Measurements from ENCODE around the gene WDFY4. TPM values are rescaled to one million over a fixed set of nuclear protein-coding genes. Genes with fewer than 3 reads are reported as not detected.

The WDFY4 gene
- total RNA-seq, 1 donor from 2014 or later = not detected

DNA sequence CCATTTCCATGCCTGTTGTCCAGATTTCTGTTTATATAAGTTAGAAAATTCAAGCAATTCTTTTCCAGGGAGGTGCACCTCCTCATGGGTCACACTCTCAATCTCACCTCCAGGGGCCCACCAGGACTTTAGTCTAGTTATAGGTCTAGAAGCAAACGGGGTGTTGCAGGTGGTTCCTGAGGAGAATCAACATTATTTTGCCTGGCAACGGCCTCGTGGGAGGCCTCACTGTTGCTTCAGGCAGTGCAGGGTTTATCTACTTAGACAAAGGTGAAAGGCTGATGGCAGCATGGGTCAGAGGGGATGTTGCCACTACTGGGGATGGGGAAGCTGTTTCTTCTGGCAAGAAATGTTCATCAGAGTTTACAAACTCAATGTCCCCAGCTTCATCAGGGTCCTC lies 311.7 kb downstream of the WDFY4 start:
- peaks cover 3% of the 10 kb centered on the region for H3K27me3 Mint-ChIP-seq (ENCODE audit: low read depth)

DNA sequence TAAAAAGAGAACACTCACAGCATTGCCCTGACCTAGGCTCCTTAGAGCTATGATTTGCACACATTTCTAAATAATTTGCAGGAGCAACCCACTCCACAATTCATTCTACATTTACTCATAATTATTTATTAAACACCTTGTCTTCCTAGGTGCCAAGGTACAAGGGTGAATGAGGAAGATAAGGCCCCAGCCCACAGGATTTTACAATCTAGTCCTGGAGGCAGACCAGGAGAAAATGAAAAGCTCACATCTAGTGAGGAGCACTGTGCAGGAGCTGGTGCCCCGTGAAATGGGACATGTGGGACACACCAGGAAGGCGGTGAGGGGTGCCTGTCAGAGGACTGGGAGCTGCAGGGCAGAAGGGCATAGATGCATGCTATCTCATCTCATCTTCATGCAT lies 314.7 kb downstream of the WDFY4 start:
- H3K4me1 Mint-ChIP-seq (ENCODE audit: low read depth) = no peaks in the 10 kb centered on the region
- H3K27ac Mint-ChIP-seq (ENCODE audit: unreplicated experiment) = no peak overlapping the region
- no peak for DNase-seq (ENCODE audit: low spot score)
- peaks cover 2% of the 10 kb centered on the region for H3K27me3 Mint-ChIP-seq (ENCODE audit: low read depth)
- no peak overlapping the region for H3K4me3 Mint-ChIP-seq (ENCODE audit: unreplicated experiment)
- TF ChIP-seq, protein P1, sequence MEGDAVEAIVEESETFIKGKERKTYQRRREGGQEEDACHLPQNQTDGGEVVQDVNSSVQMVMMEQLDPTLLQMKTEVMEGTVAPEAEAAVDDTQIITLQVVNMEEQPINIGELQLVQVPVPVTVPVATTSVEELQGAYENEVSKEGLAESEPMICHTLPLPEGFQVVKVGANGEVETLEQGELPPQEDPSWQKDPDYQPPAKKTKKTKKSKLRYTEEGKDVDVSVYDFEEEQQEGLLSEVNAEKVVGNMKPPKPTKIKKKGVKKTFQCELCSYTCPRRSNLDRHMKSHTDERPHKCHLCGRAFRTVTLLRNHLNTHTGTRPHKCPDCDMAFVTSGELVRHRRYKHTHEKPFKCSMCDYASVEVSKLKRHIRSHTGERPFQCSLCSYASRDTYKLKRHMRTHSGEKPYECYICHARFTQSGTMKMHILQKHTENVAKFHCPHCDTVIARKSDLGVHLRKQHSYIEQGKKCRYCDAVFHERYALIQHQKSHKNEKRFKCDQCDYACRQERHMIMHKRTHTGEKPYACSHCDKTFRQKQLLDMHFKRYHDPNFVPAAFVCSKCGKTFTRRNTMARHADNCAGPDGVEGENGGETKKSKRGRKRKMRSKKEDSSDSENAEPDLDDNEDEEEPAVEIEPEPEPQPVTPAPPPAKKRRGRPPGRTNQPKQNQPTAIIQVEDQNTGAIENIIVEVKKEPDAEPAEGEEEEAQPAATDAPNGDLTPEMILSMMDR (IDR thresholded peaks at IDR 0.05) = no peak
- H3K36me3 Mint-ChIP-seq (ENCODE audit: low read depth) = no peaks in the 10 kb centered on the region
- peaks cover 3% of the 10 kb centered on the region for H3K9me3 Mint-ChIP-seq (ENCODE audit: low read depth)

More for the DNA sequence above, 311.7 kb downstream of the WDFY4 start:
- no peak overlapping the region for H3K4me3 Mint-ChIP-seq (ENCODE audit: unreplicated experiment)
- H3K9me3 Mint-ChIP-seq (ENCODE audit: low read depth) = peaks cover 6% of the 10 kb centered on the region
- H3K4me1 Mint-ChIP-seq (ENCODE audit: low read depth) = no peaks in the 10 kb centered on the region
- TF ChIP-seq, protein P1 (IDR thresholded peaks at IDR 0.05) = no peak
- H3K27ac Mint-ChIP-seq (ENCODE audit: unreplicated experiment) = no peak overlapping the region
- DNase-seq (ENCODE audit: low spot score) = no peak
- no peaks in the 10 kb centered on the region for H3K36me3 Mint-ChIP-seq (ENCODE audit: low read depth)

DNA sequence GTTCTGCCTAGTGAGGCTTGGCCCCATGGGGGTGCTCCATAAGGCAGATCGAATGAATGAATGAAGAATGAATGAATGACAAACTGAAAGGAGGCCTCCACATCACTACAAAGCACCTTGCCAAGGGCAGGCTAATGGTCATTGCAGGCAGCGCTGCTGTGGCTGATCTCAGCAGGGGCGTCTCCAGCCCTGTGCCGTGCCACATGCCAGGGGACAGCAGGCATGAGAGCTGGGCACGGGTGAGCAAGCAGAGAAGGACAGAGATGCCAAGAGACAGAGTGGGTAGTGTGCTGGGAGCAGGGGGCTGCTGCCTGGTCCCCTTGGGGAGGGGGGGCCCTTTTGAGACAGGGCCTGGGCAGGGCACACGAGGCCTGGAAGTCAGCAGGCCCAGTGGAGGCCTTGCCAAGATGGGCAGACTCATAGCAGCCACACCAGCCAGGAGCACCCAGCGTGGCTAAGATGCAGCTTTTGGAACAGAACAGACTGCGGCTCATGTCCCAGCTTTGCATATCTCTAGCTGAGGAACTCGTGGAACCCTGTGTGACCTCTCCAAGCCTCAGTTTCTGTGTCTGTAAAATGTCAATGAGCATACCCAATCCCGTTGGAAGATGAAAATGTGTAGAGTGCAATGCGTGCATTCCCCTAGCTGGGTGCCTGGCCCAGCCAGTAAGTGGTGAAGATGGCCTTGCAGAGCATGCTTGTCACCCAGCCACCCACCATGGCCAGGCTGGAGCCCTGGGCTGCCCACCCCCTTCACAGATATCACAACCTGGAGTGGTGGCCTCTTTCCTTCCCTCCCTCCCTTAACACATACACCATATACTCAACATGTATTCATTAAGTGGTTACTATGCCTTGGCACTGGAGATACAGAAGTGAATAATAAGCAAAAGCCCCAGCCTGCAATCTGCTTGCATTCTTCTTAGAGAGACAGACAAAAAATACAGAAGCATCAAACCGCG lies 316.0 kb downstream of the WDFY4 start:
- no peak for DNase-seq (ENCODE audit: low spot score)
- TF ChIP-seq, protein P1 (IDR thresholded peaks at IDR 0.05) = no peak
- Mint-ChIP-seq H3K36me3 (ENCODE audit: low read depth) (no peaks in the 10 kb centered on the region), H3K4me1 (ENCODE audit: low read depth) (no peaks in the 10 kb centered on the region), H3K9me3 (ENCODE audit: low read depth) (peaks cover 3% of the 10 kb centered on the region), H3K27ac (ENCODE audit: unreplicated experiment) (no peak overlapping the region), H3K4me3 (ENCODE audit: unreplicated experiment) (no peak overlapping the region), H3K27me3 (ENCODE audit: low read depth) (peaks cover 2% of the 10 kb centered on the region)

DNA sequence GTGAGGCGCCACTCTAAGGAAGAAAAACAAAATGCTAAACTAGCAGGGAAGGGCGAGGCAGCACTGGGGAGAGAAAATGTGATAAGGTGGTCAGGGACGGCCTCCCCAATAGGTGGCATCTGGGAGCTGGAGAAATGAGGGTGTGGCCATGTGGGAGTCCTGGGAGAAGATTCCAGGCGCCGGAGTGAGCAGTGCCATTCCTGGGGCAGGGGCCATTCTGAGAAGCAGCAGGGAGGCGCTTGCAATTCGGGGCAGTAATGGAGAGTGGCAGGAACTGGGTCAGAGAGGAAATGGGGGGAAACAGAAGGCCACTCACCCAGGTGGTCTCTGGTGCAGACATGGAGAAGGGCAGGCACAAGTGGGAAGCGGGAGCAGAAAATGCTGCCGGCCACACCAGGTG lies 316.7 kb downstream of the WDFY4 start:
- TF ChIP-seq, protein P1 (IDR thresholded peaks at IDR 0.05) = no peak
- no peak for DNase-seq (ENCODE audit: low spot score)

DNA sequence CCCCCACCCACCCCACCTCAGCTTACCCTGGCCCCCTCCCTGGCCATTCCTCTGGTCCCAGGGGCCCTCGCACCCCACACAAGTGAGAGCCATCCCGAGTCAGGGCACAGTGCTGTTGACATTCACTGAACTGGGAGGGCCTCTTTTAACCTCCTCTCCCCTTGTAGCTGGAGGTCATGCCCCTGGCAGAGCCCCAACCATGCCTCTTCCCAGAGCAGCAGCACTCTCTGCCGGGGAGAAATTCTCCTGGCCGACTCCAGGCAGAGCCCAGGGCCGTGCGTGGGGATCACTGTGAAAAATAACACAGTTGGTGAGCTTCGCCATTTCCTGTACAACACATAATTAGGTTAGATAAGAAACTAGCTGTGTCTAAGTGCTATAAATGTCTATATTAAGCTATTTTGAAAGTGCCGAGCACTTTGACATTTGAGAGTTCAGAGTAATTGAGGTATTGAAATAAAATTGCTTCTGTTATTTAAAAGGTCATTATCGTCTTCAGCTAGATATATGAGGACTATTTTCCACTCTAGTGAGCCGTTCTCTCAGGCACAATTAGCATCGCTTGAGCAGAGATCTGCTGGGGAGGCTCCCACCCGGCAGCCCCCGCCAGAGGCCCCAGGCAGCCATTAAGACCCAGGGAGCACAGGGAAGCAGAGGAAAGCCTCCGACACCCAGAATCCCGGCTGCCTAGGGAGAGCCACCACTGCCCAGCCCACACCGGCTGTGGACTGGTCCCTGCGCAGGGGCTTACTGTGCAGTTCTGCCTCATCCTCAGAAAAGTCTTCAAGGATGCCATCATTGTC lies 317.4 kb downstream of the WDFY4 start:
- no peaks in the 10 kb centered on the region for H3K4me1 Mint-ChIP-seq (ENCODE audit: low read depth)
- DNase-seq (ENCODE audit: low spot score) = no peak
- TF ChIP-seq, protein P1 (IDR thresholded peaks at IDR 0.05) = no peak
- peaks cover 2% of the 10 kb centered on the region for H3K27me3 Mint-ChIP-seq (ENCODE audit: low read depth)
- H3K4me3 Mint-ChIP-seq (ENCODE audit: unreplicated experiment) = no peak overlapping the region
- peaks cover 3% of the 10 kb centered on the region for H3K9me3 Mint-ChIP-seq (ENCODE audit: low read depth)
- no peaks in the 10 kb centered on the region for H3K36me3 Mint-ChIP-seq (ENCODE audit: low read depth)
- H3K27ac Mint-ChIP-seq (ENCODE audit: unreplicated experiment) = no peak overlapping the region

More for the DNA sequence above, 316.7 kb downstream of the WDFY4 start:
- peaks cover 2% of the 10 kb centered on the region for H3K27me3 Mint-ChIP-seq (ENCODE audit: low read depth)
- H3K9me3 Mint-ChIP-seq (ENCODE audit: low read depth) = peaks cover 3% of the 10 kb centered on the region
- no peaks in the 10 kb centered on the region for H3K36me3 Mint-ChIP-seq (ENCODE audit: low read depth)
- no peak overlapping the region for H3K27ac Mint-ChIP-seq (ENCODE audit: unreplicated experiment)
- H3K4me3 Mint-ChIP-seq (ENCODE audit: unreplicated experiment) = no peak overlapping the region
- no peaks in the 10 kb centered on the region for H3K4me1 Mint-ChIP-seq (ENCODE audit: low read depth)

Data from chondrocyte (in vitro differentiated cells).